K562 (cell line): ENCODE data around the gene SLC17A2. TPM values are rescaled to one million over a fixed set of nuclear protein-coding genes. Genes with fewer than 3 reads are reported as not detected.

Experiments
- ATAC-seq: fragments of 200-7000 bp; cut with Tn5 transposase; 3 replicates; pipeline ENCODE4 v1.9.1; 2020; ENCODE audit warnings: moderate library complexity
- BruUV-seq: library from RNA; stranded (reverse); fragments of 400-500 nt; replicated peaks from 2 replicates; lab custom pipeline; 2021; lab: Mats Ljungman, UMichigan
- CTCF ChIA-PET: fragments of 300-600 bp; formaldehyde crosslinking; extraction: SDS; loops from one replicate; lab custom pipeline; 2021; ENCODE audit warnings: low intra/inter-chr PET ratio; lab: Yijun Ruan, JAX
- POLR2A ChIA-PET: fragments of 300-600, 350-650 bp; sonication (Branson Sonifier 250); formaldehyde crosslinking; extraction: SDS; loops from one replicate; lab custom pipeline; 2021; ENCODE audit warnings: antibody characterized with exemption, inconsistent platforms; lab: Yijun Ruan, JAX
- DNase-seq, 4 experiments: peaks; one replicate each; pipeline versions ENCODE4 v3.0.0 to v3.0.0-alpha.2; 2011 to 2018; ENCODE audit warnings: low spot score in 3 of 4, mixed read lengths in 3 of 4; ENCODE audit errors: extremely low read depth in 1 of 4
- FAIRE-seq: peaks from 2 replicates; lab custom pipeline; 2011; peaks lifted over from hg19 to GRCh38; lab: Jason Lieb, UNC
- H2AFZ ChIP-seq: 2 replicates; pipeline ENCODE4 v1.6.0; 2011; ENCODE audit warnings: low read depth, low read length, control low read depth, inconsistent platforms
- H3K27ac ChIP-seq: fragments of 200-600 bp; 3 replicates; pipeline ENCODE4 v1.8.0; 2011; ENCODE audit warnings: low read depth, mild to moderate bottlenecking, control low read depth, inconsistent platforms, low read length, moderate library complexity, mixed read lengths; ENCODE audit errors: extremely low read depth
- H3K27me3 ChIP-seq, 2 experiments: fragments of 300-600 bp in 1 of 2; 2 replicates in 1 of 2; 3 replicates in 1 of 2; pipeline versions ENCODE4 v1.6.0 to v1.8.0; 2011; ENCODE audit warnings: inconsistent platforms in 2 of 2, low read length in 2 of 2, mild to moderate bottlenecking in 1 of 2, mixed read lengths in 1 of 2, moderate library complexity in 1 of 2; ENCODE audit not compliant: control insufficient read depth in 2 of 2, insufficient read depth in 2 of 2
- H3K36me3 ChIP-seq: fragments of 300-600 bp; 3 replicates; pipeline ENCODE4 v1.8.0; 2011; ENCODE audit warnings: mild to moderate bottlenecking, low read length, inconsistent platforms; ENCODE audit not compliant: control insufficient read depth, insufficient read depth
- H3K4me1 ChIP-seq, 2 experiments: fragments of 200-600 bp in 1 of 2; replicated peaks in 1 of 2; 2 replicates in 1 of 2; 3 replicates in 1 of 2; pipeline versions ENCODE4 v1.5.1 to v1.8.0; 2011; ENCODE audit warnings: inconsistent platforms in 2 of 2, low read length in 2 of 2, mild to moderate bottlenecking in 1 of 2, mixed read lengths in 1 of 2, moderate library complexity in 1 of 2; ENCODE audit not compliant: control insufficient read depth in 2 of 2, insufficient read depth in 2 of 2
- H3K4me2 ChIP-seq: 2 replicates; pipeline ENCODE4 v1.6.1; 2011; ENCODE audit warnings: low read length, control low read depth, inconsistent platforms, mixed read lengths; ENCODE audit not compliant: insufficient read depth
- H3K4me3 ChIP-seq: fragments of 200-600 bp; sonication (generic), shearing (Covaris generic); 2 replicates; pipeline ENCODE4 v1.5.1; 2016; ENCODE audit warnings: control low read depth, inconsistent platforms
- H3K79me2 ChIP-seq: fragments of 200-600 bp; 3 replicates; pipeline ENCODE4 v1.8.0; 2011; ENCODE audit warnings: low read length, inconsistent platforms; ENCODE audit not compliant: control insufficient read depth, insufficient read depth
- H3K9ac ChIP-seq, 2 experiments: 2 replicates each; pipeline versions ENCODE4 v1.6.0 to v1.6.1; 2011; ENCODE audit warnings: low read depth in 2 of 2, low read length in 2 of 2, control low read depth in 1 of 2, inconsistent platforms in 1 of 2, mild to moderate bottlenecking in 1 of 2, mixed read lengths in 1 of 2; ENCODE audit not compliant: insufficient read depth in 1 of 2
- H3K9me1 ChIP-seq: one replicate; pipeline ENCODE4 v1.6.0; 2011; ENCODE audit warnings: inconsistent platforms, mild to moderate bottlenecking, low read length, moderate library complexity; ENCODE audit not compliant: control insufficient read depth, insufficient read depth
- H3K9me3 ChIP-seq: replicated peaks from 2 replicates; pipeline ENCODE4 v1.5.1; 2011; ENCODE audit warnings: low read depth, low read length, inconsistent platforms; ENCODE audit not compliant: control insufficient read depth, insufficient read depth
- H4K20me1 ChIP-seq: replicated peaks from 2 replicates; pipeline ENCODE4 v1.6.1; 2011; ENCODE audit warnings: low read length, inconsistent platforms, mixed read lengths; ENCODE audit not compliant: control insufficient read depth, insufficient read depth
- ATF1 ChIP-seq, 2 experiments: fragments of 450-650 bp in 1 of 2; IDR thresholded peaks; 2 replicates each; pipeline ENCODE4 v1.6.1; 2016; ENCODE audit warnings: missing compliant biosample characterization in 1 of 2, missing genetic modification characterization in 1 of 2
- CBX2 ChIP-seq: fragments of 200-600 bp; sonication (generic); IDR thresholded peaks from one replicate; pipeline ENCODE4 v1.6.1; 2012; ENCODE audit warnings: mild to moderate bottlenecking, low read length, inconsistent platforms; ENCODE audit not compliant: insufficient read depth, poor library complexity, severe bottlenecking
- DPF2 ChIP-seq: fragments of 450-650 bp; IDR thresholded peaks from 2 replicates; pipeline ENCODE4 v1.6.1; 2016
- E2F3 ChIP-seq: fragments of 250-450 bp; sonication (Bioruptor Pico); IDR thresholded peaks from 2 replicates; pipeline ENCODE4 v1.4.0; 2020; ENCODE audit warnings: mild to moderate bottlenecking
- ETV5 ChIP-seq: sonication (generic); formaldehyde crosslinking; IDR thresholded peaks from 2 replicates; pipeline ENCODE4 v1.4.0; 2020; ENCODE audit warnings: low read depth, mild to moderate bottlenecking, missing genetic modification reagents
- KLF16 ChIP-seq: IDR thresholded peaks from 2 replicates; pipeline ENCODE4 v1.6.1; 2016; ENCODE audit warnings: antibody characterized with exemption
- RBM34 ChIP-seq: fragments of 200-400 bp; formaldehyde crosslinking; IDR thresholded peaks from 2 replicates; pipeline ENCODE4 v1.6.1; 2018; ENCODE audit warnings: low read length, borderline replicate concordance; ENCODE audit not compliant: insufficient read depth
- ZNF408 ChIP-seq: fragments of 250-450 bp; sonication (Bioruptor Pico); IDR thresholded peaks from 2 replicates; pipeline ENCODE4 v1.4.0; 2020; ENCODE audit warnings: low read depth, mild to moderate bottlenecking, moderate library complexity
- in situ Hi-C: fragments of 300-500 bp; cut with MboI; formaldehyde crosslinking; loops from 4 replicates; pipeline ENCODE4 v1.15.0; 2018; ENCODE audit warnings: inconsistent platforms, mixed read lengths
- intact Hi-C: fragments of 100-400 bp; cut with micrococcal nuclease; formaldehyde crosslinking; loops from 2 replicates; pipeline ENCODE4 v1.14.2; 2022
- polyA plus RNA-seq, 8 experiments: library from polyadenylated mRNA; depleted of rRNA in 4 of 8; stranded (reverse) in 5 of 8; unstranded in 3 of 8; fragments of >200 nt; fragmentation: Nextera tagmentation in 2 of 8; fragmentation: Illumina TruSeq in 1 of 8; extraction: Ambion mirVana in 2 of 8; extraction: Trizol in 1 of 8; gene quantifications; 2 replicates each; pipeline versions ENCODE4 v1.2.1 to v1.2.3, GENCODE V29; 2011 to 2014; ENCODE audit warnings: inconsistent platforms in 1 of 8, missing spikeins in 1 of 8
- total RNA-seq, 7 experiments: library from RNA; depleted of rRNA in 6 of 7; stranded (reverse); fragments of >200 nt in 6 of 7; fragmentation: Illumina TruSeq in 2 of 7; extraction: Trizol in 2 of 7; gene quantifications; 2 replicates each; pipeline versions ENCODE4 v1.2.1 to v1.2.3, GENCODE V29; 2011 to 2021; ENCODE audit warnings: low replicate concordance in 1 of 7
- TF ChIP-seq, protein P1 (sequence below): fragments of 250-450 bp; sonication (Bioruptor Pico); IDR thresholded peaks from 2 replicates; pipeline ENCODE4 v1.8.0; 2021; ENCODE audit warnings: mild to moderate bottlenecking, moderate library complexity
- TF ChIP-seq, protein P2 (sequence below), 2 experiments: fragments of 150-350 bp in 1 of 2; IDR thresholded peaks; 2 replicates each; pipeline ENCODE4 v1.6.1; 2012 to 2016; ENCODE audit warnings: low read depth in 2 of 2, low read length in 2 of 2, mild to moderate bottlenecking in 1 of 2, moderate library complexity in 1 of 2
- TF ChIP-seq, protein P3 (sequence below): fragments of 450-650 bp; IDR thresholded peaks from 2 replicates; pipeline ENCODE4 v1.6.1; 2016; ENCODE audit warnings: low read depth, mild to moderate bottlenecking, moderate library complexity
- TF ChIP-seq, protein P4 (sequence below): fragments of 250-450 bp; sonication (Bioruptor Pico); IDR thresholded peaks from 2 replicates; pipeline ENCODE4 v1.8.0; 2022; ENCODE audit warnings: inconsistent platforms, mild to moderate bottlenecking, moderate library complexity, borderline replicate concordance
- TF ChIP-seq, protein P5 (sequence below): fragments of 250-450 bp; sonication (Bioruptor Pico); IDR thresholded peaks from 2 replicates; pipeline ENCODE4 v1.9.0; 2021; ENCODE audit warnings: mild to moderate bottlenecking

SLC17A2 gene
- total and polyA plus RNA-seq, 9 of the 15 experiments (the other 6 are each of a cell fraction or from before 2014, with no cell fraction given): not detected

DNA sequence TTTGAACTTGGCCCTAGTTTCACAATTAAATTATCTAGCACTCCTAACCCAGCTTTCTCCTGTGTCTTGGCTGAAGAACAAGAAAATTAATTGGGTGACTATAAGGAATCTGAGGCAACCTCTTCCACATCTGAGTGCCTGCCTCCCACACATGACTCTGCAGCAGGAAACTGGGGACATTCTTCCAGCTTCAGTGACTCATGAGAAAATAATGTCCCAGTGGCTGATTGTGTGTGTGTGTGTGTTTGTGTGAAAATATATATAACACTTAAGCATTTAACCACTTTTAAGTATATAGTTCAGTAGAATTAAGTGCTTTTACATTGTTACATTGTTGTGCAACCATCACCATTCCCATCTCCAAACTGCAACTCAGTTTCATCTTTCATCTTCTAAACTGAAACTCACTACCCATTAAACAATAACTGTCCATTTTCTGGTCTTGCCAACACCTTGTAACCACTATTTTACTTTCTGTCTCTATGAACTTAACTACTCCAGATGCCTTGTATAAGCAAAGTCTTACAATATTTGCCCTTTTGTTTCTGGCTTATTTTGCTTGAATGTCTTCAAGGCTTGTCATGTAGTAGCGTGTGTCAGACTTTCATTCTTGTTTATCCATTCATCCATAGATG lies 40.8 kb upstream of the SLC17A2 start (continued):
- no peak for TF ChIP-seq ATF1 (CRISPR knock-in tag; IDR thresholded peaks at IDR 0.05)
- TF ChIP-seq ATF1 (tag; IDR thresholded peaks at IDR 0.05): peak; percentile 56
- TF ChIP-seq DPF2: peak; percentile 97
- TF ChIP-seq, protein P1, sequence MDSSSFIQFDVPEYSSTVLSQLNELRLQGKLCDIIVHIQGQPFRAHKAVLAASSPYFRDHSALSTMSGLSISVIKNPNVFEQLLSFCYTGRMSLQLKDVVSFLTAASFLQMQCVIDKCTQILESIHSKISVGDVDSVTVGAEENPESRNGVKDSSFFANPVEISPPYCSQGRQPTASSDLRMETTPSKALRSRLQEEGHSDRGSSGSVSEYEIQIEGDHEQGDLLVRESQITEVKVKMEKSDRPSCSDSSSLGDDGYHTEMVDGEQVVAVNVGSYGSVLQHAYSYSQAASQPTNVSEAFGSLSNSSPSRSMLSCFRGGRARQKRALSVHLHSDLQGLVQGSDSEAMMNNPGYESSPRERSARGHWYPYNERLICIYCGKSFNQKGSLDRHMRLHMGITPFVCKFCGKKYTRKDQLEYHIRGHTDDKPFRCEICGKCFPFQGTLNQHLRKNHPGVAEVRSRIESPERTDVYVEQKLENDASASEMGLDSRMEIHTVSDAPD (CRISPR knock-in tag): no peak
- TF ChIP-seq, protein P2, sequence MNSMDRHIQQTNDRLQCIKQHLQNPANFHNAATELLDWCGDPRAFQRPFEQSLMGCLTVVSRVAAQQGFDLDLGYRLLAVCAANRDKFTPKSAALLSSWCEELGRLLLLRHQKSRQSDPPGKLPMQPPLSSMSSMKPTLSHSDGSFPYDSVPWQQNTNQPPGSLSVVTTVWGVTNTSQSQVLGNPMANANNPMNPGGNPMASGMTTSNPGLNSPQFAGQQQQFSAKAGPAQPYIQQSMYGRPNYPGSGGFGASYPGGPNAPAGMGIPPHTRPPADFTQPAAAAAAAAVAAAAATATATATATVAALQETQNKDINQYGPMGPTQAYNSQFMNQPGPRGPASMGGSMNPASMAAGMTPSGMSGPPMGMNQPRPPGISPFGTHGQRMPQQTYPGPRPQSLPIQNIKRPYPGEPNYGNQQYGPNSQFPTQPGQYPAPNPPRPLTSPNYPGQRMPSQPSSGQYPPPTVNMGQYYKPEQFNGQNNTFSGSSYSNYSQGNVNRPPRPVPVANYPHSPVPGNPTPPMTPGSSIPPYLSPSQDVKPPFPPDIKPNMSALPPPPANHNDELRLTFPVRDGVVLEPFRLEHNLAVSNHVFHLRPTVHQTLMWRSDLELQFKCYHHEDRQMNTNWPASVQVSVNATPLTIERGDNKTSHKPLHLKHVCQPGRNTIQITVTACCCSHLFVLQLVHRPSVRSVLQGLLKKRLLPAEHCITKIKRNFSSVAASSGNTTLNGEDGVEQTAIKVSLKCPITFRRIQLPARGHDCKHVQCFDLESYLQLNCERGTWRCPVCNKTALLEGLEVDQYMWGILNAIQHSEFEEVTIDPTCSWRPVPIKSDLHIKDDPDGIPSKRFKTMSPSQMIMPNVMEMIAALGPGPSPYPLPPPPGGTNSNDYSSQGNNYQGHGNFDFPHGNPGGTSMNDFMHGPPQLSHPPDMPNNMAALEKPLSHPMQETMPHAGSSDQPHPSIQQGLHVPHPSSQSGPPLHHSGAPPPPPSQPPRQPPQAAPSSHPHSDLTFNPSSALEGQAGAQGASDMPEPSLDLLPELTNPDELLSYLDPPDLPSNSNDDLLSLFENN (IDR thresholded peaks at IDR 0.05; ENCODE audit: low read depth in 2 of 2, low read length in 2 of 2): peak in 1 of 2 experiments; percentile 67; a peak in 1 of 4 replicates
- TF ChIP-seq, all 486 proteins: peak for 95

DNA sequence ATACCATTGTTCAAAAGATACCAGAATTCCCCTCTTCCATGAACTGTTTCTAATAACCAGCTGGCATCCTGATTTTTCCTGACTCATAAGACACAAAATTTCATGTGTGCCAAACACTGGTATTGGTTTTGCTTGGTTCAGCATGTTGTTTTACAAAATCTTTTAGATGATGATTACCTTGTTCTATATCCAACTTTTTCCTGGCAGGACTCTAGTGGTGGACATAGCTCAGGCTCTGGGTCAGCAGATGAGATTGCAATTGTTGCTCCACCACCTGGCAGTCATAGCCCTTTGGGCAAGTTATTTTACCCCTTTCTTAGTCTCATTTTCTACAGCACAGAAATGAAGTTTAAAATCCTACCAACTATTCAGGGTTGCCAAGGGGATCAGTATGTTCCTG lies 38.3 kb upstream of the SLC17A2 start:
- FAIRE-seq (no peak), DNase-seq (no peak), ATAC-seq (no peak)
- Histone ChIP-seq H3K79me2 (peaks cover 2% of the 10 kb centered on the region; the same call in 2 of the 3 replicates), H3K9me1 (no peaks in the 10 kb centered on the region), H3K4me3 (no peak overlapping the region), H3K9ac (no peak overlapping the region), H4K20me1 (peaks cover 10% of the 10 kb centered on the region), H3K9me3 (no peaks in the 10 kb centered on the region), H3K36me3 (peaks cover 67% of the 10 kb centered on the region), H3K27ac (no peak overlapping the region), H3K4me2 (no peak overlapping the region), H3K27me3 (no peaks in the 10 kb centered on the region), H2AFZ (no peak overlapping the region), H3K4me1 (peaks cover 8 to 16% of the 10 kb centered on the region in 2 experiments)
- in situ Hi-C loops: no loop called here
- no TSS peak for BruUV-seq
- intact Hi-C loops: no loop called here
- ChIA-PET POLR2A (interaction anchor here (1.4 to 2.5 kb wide), 3 partner anchors 12 to 57 kb away, joined by 3 to 20 read pairs (median 6); no protein-coding TSS in a partner anchor), CTCF (no interaction called here)
- TF ChIP-seq E2F3 (CRISPR knock-in tag) (no peak), KLF16 (no peak), ETV5 (no peak), RBM34 (no peak), ZNF408 (CRISPR knock-in tag) (no peak), CBX2 (no peak)
- TF ChIP-seq, protein P3, sequence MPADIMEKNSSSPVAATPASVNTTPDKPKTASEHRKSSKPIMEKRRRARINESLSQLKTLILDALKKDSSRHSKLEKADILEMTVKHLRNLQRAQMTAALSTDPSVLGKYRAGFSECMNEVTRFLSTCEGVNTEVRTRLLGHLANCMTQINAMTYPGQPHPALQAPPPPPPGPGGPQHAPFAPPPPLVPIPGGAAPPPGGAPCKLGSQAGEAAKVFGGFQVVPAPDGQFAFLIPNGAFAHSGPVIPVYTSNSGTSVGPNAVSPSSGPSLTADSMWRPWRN: no peak
- TF ChIP-seq, protein P4, sequence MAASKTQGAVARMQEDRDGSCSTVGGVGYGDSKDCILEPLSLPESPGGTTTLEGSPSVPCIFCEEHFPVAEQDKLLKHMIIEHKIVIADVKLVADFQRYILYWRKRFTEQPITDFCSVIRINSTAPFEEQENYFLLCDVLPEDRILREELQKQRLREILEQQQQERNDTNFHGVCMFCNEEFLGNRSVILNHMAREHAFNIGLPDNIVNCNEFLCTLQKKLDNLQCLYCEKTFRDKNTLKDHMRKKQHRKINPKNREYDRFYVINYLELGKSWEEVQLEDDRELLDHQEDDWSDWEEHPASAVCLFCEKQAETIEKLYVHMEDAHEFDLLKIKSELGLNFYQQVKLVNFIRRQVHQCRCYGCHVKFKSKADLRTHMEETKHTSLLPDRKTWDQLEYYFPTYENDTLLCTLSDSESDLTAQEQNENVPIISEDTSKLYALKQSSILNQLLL (CRISPR knock-in tag): no peak
- TF ChIP-seq, protein P5, sequence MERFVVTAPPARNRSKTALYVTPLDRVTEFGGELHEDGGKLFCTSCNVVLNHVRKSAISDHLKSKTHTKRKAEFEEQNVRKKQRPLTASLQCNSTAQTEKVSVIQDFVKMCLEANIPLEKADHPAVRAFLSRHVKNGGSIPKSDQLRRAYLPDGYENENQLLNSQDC: no peak
